Right atrium auricular region (tissue), 2 donors: ENCODE measurements around the gene CHRNB1. TPM values are rescaled to one million over a fixed set of nuclear protein-coding genes. Genes with fewer than 3 reads are reported as not detected.

Experiments
- DNase-seq: peaks from one replicate; pipeline ENCODE4 v3.0.0-alpha.2; 2019; ENCODE audit warnings: low spot score
- H3K27ac ChIP-seq, 2 donors: fragments of 200-600 bp; sonication (generic); 1 replicate in 1 of 2; 2 replicates in 1 of 2; pipeline ENCODE4 v1.5.1; 2016 to 2019
- H3K27me3 ChIP-seq, 2 donors: fragments of 200-600 bp; sonication (generic); one replicate each; pipeline versions ENCODE4 v1.5.1 to v1.6.0; 2017 to 2019
- H3K36me3 ChIP-seq: fragments of 200-600 bp; sonication (generic); one replicate; pipeline ENCODE4 v1.5.1; 2016
- H3K4me1 ChIP-seq, 2 donors: fragments of 200-600 bp; sonication (generic); one replicate each; pipeline versions ENCODE4 v1.5.1 to v1.6.0; 2017 to 2019
- H3K4me3 ChIP-seq, 2 donors: fragments of 200-600 bp; sonication (generic); 1 replicate in 1 of 2; 2 replicates in 1 of 2; pipeline ENCODE4 v1.5.1; 2017 to 2019; ENCODE audit warnings: mild to moderate bottlenecking in 1 of 2, moderate library complexity in 1 of 2
- H3K9me3 ChIP-seq, 2 donors: fragments of 200-600 bp; sonication (generic); one replicate each; pipeline ENCODE4 v1.5.1; 2019
- total RNA-seq, 2 donors: library from RNA; depleted of rRNA; stranded (reverse); fragments of >200 nt; gene quantifications; one replicate each; pipeline ENCODE4 v1.1.0, GENCODE V29; 2016
- TF ChIP-seq, protein P1 (sequence below), 2 donors: fragments of 200-600 bp; sonication (generic); IDR thresholded peaks; one replicate each; pipeline ENCODE4 v1.5.1; 2019; ENCODE audit warnings: antibody characterized with exemption in 2 of 2

Gene CHRNB1
- total RNA-seq, 2 donors from 2014 or later = 15.8 to 19.0 TPM

DNA sequence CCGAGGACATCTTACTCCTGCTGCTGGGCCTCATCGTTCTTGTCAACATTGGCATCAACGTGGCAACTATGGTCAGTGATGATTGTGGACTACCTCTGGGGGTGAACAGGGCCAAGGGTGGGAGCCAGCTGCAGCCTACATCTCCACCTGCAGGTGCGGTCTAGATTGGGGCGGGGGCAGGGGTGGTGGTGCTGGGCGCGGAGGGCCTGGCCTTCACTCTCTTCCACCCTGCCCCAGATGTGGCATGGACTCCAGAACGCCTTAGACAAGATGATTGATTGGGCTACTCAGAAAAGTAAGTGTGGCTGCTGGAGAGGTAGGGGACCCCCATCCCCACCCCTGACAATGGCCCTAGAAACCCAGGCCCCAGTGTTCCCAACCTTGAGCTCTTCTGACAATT lies 19.1 kb upstream of the CHRNB1 start:
- Histone ChIP-seq H3K4me3 (no peak overlapping the region), H3K27me3 (no peaks in the 10 kb centered on the region), H3K36me3 (no peaks in the 10 kb centered on the region), H3K4me1 (no peaks in the 10 kb centered on the region), H3K27ac (no peak overlapping the region), H3K9me3 (no peaks in the 10 kb centered on the region)
- no peak for DNase-seq
- TF ChIP-seq, protein P1, sequence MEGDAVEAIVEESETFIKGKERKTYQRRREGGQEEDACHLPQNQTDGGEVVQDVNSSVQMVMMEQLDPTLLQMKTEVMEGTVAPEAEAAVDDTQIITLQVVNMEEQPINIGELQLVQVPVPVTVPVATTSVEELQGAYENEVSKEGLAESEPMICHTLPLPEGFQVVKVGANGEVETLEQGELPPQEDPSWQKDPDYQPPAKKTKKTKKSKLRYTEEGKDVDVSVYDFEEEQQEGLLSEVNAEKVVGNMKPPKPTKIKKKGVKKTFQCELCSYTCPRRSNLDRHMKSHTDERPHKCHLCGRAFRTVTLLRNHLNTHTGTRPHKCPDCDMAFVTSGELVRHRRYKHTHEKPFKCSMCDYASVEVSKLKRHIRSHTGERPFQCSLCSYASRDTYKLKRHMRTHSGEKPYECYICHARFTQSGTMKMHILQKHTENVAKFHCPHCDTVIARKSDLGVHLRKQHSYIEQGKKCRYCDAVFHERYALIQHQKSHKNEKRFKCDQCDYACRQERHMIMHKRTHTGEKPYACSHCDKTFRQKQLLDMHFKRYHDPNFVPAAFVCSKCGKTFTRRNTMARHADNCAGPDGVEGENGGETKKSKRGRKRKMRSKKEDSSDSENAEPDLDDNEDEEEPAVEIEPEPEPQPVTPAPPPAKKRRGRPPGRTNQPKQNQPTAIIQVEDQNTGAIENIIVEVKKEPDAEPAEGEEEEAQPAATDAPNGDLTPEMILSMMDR (IDR thresholded peaks at IDR 0.05) = no peak

DNA sequence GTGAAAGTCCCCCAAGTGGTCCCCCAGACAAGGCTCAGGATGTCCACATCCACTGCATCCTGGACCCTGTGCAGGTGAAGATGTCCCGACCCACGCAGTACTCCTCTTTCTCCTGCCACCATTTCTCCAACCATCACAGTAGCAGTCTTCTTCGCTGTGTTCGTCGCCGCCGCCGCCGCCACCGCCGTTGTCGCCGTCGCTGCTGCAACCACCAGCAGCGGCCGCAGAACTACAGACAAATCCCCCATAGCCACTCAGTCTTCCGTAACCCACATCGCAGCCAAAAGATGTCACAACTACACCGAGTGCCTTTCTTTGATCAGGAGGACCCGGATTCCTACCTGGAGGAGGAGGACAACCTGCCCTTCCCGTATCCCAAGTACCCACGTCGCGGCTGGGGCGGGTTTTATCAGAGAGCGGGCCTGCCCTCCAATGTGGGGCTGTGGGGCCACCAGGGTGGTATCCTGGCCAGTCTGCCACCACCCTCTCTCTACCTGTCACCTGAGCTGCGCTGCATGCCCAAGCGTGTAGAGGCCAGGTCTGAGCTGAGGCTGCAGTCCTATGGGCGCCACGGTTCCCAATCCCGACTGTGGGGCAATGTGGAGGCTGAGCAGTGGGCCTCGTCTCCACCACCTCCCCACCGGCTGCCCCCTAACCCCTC lies 18.5 kb upstream of the CHRNB1 start:
- no peaks in the 10 kb centered on the region for H3K27me3 ChIP-seq
- H3K36me3 ChIP-seq = no peaks in the 10 kb centered on the region
- TF ChIP-seq, protein P1 (IDR thresholded peaks at IDR 0.05) = no peak
- H3K27ac ChIP-seq = no peak overlapping the region
- H3K9me3 ChIP-seq = no peaks in the 10 kb centered on the region
- no peak overlapping the region for H3K4me3 ChIP-seq
- no peaks in the 10 kb centered on the region for H3K4me1 ChIP-seq
- DNase-seq = no peak

DNA sequence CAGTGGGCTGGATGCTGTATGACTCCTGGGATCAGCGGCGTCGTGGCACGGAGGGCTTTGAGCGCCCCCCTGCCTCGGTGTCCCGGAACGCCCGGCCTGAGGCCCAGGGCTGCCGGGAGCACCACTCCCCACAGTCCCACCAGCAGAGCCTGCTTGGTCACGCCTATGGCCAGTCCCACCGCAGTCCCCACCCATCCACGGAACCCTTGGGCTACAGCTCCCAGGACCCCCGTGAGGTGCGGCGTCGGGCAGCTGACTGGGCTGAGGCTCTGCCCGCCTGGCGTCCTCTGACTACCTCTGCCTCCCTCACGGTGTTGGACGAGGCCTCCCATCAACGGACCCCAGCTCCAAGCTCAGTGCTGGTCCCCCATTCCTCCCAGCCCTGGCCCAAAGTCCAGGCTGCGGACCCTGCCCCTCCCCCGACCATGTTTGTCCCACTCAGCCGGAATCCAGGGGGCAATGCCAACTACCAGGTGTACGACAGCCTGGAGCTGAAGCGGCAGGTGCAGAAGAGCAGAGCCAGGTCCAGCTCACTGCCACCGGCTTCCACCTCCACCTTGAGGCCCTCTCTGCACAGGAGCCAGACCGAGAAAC lies 17.9 kb upstream of the CHRNB1 start:
- no peak for DNase-seq
- TF ChIP-seq, protein P1 (IDR thresholded peaks at IDR 0.05) = no peak
- Histone ChIP-seq H3K9me3 (no peaks in the 10 kb centered on the region), H3K27ac (no peak overlapping the region), H3K27me3 (no peaks in the 10 kb centered on the region), H3K4me1 (no peaks in the 10 kb centered on the region), H3K4me3 (no peak overlapping the region), H3K36me3 (no peaks in the 10 kb centered on the region)

DNA sequence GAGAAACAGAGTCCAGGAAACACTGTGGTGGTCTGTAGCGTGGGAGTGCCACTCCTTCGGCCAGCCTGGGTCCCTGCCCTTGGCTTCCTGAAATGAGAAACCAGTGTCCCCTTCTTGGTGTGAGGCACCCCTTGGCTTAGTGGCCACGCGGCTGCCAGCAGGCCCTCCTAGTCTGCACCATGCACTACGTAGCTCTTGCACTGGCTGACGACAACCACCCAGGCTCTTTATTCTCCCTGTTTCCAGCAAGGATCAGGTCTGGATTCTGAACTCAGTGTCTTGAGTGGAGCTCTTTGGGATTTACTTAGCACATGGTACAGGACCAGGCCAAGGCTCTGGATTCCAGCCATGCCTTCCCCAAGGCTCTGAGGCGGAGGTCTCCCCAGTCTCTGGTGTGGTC lies 17.3 kb upstream of the CHRNB1 start:
- H3K9me3 ChIP-seq = no peaks in the 10 kb centered on the region
- no peak overlapping the region for H3K4me3 ChIP-seq
- no peaks in the 10 kb centered on the region for H3K36me3 ChIP-seq
- no peaks in the 10 kb centered on the region for H3K4me1 ChIP-seq
- H3K27me3 ChIP-seq = no peaks in the 10 kb centered on the region
- TF ChIP-seq, protein P1 (IDR thresholded peaks at IDR 0.05) = no peak
- DNase-seq = no peak
- no peak overlapping the region for H3K27ac ChIP-seq

DNA sequence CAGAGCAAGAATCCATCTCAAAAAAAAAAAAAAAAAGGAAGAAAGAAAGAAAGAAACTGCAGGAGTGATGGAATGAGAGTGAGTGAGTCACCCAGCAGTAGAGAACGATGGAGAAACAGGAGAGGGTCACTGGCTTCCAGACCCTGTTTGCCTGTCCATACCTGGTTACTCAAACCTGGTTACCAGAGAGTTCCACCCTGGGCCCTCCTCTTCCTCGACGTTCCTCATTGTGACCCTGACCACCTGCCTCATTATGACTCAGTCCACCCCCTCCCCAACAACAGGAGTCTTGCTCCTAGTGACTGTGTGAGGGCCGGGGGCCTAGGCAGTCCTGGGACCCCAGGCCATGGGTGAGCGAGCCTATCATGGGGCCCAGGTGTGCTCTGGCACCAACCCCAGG lies 16.3 kb upstream of the CHRNB1 start, which contains the start of gene SPEM3:
TSS of gene SPEM3 (plus strand) at position 301 of the 400 bp plus-strand sequence. CDS start at position 347, 46 bp downstream.
- DNase-seq = no peak
- TF ChIP-seq, protein P1 (IDR thresholded peaks at IDR 0.05) = no peak

More for the DNA sequence above, 16.3 kb upstream of the CHRNB1 start, which contains the start of gene SPEM3:
- no peaks in the 10 kb centered on the region for H3K4me1 ChIP-seq
- H3K9me3 ChIP-seq = no peaks in the 10 kb centered on the region
- H3K27ac ChIP-seq = no peak within 1 kb of the TSS
- H3K36me3 ChIP-seq = no peaks in the 10 kb centered on the region
- no peaks in the 10 kb centered on the region for H3K27me3 ChIP-seq
- H3K4me3 ChIP-seq = no peak within 1 kb of the TSS
